Keratinocyte (primary cell): ENCODE data around the gene VTI1A. TPM values are rescaled to one million over a fixed set of nuclear protein-coding genes. Genes with fewer than 3 reads are reported as not detected.

Experiments
- DNase-seq: peaks from one replicate; pipeline ENCODE4 v3.0.0-alpha.2; 2011; ENCODE audit warnings: low read depth, missing footprints, low spot score
- FAIRE-seq: peaks from 2 replicates; lab custom pipeline; 2011; peaks lifted over from hg19 to GRCh38; lab: Jason Lieb, UNC
- H2AFZ ChIP-seq: 2 replicates; pipeline ENCODE4 v1.6.0; 2012; ENCODE audit warnings: low read length, control low read depth, inconsistent platforms; ENCODE audit not compliant: control insufficient read depth
- H3K27ac ChIP-seq: 2 replicates; pipeline ENCODE4 v1.5.1; 2011; ENCODE audit warnings: low read length; ENCODE audit not compliant: control insufficient read depth, insufficient read depth
- H3K27me3 ChIP-seq: 3 replicates; pipeline ENCODE4 v1.6.0; 2011; ENCODE audit warnings: low read length; ENCODE audit not compliant: control insufficient read depth, insufficient read depth; ENCODE audit errors: extremely low read depth
- H3K36me3 ChIP-seq, 2 experiments: 2 replicates in 1 of 2; 3 replicates in 1 of 2; pipeline ENCODE4 v1.5.1; 2011; ENCODE audit warnings: low read length in 2 of 2, mild to moderate bottlenecking in 1 of 2; ENCODE audit not compliant: control insufficient read depth in 2 of 2, insufficient read depth in 2 of 2; ENCODE audit errors: extremely low read depth in 1 of 2
- H3K4me1 ChIP-seq: 3 replicates; pipeline ENCODE4 v1.5.1; 2011; ENCODE audit warnings: low read length; ENCODE audit not compliant: control insufficient read depth, insufficient read depth; ENCODE audit errors: extremely low read depth
- H3K4me2 ChIP-seq: 3 replicates; pipeline ENCODE4 v1.6.0; 2011; ENCODE audit warnings: low read depth, low read length; ENCODE audit not compliant: control insufficient read depth, insufficient read depth; ENCODE audit errors: extremely low read depth
- H3K4me3 ChIP-seq, 3 experiments: fragments of 200-600 bp in 1 of 3; sonication (generic) in 1 of 3; 2 replicates in 2 of 3; 3 replicates in 1 of 3; pipeline ENCODE4 v1.5.1; 2011 to 2016; ENCODE audit warnings: low read length in 3 of 3, mild to moderate bottlenecking in 3 of 3, control low read depth in 2 of 3, inconsistent platforms in 1 of 3, low read depth in 1 of 3, mixed read lengths in 1 of 3, mixed run types in 1 of 3, moderate library complexity in 1 of 3; ENCODE audit not compliant: control insufficient read depth in 2 of 3, insufficient read depth in 2 of 3; ENCODE audit errors: extremely low read depth in 1 of 3
- H3K79me2 ChIP-seq: 2 replicates; pipeline ENCODE4 v1.6.0; 2012; ENCODE audit warnings: low read length; ENCODE audit not compliant: control insufficient read depth, insufficient read depth
- H3K9ac ChIP-seq: 3 replicates; pipeline ENCODE4 v1.6.0; 2011; ENCODE audit warnings: low read length; ENCODE audit not compliant: control insufficient read depth, insufficient read depth; ENCODE audit errors: extremely low read depth
- H3K9me1 ChIP-seq: 3 replicates; pipeline ENCODE4 v1.6.0; 2011; ENCODE audit warnings: low read length; ENCODE audit not compliant: control insufficient read depth, insufficient read depth; ENCODE audit errors: extremely low read depth
- H3K9me3 ChIP-seq: 2 replicates; pipeline ENCODE4 v1.5.1; 2012; ENCODE audit warnings: low read depth, low read length; ENCODE audit not compliant: control insufficient read depth
- H4K20me1 ChIP-seq: 3 replicates; pipeline ENCODE4 v1.6.0; 2011; ENCODE audit warnings: low read length; ENCODE audit not compliant: control insufficient read depth, insufficient read depth; ENCODE audit errors: extremely low read depth
- CTCF ChIP-seq, 3 experiments: IDR thresholded peaks in 1 of 3; conservative IDR thresholded peaks in 1 of 3; optimal IDR thresholded peaks in 1 of 3; 2 replicates in 2 of 3; 3 replicates in 1 of 3; pipeline versions ENCODE3 to v1.5.1; 2011; ENCODE audit warnings: low read length in 3 of 3, mild to moderate bottlenecking in 3 of 3, moderate library complexity in 2 of 3, control low read depth in 1 of 3, inconsistent platforms in 1 of 3; ENCODE audit not compliant: insufficient read depth in 2 of 3; ENCODE audit errors: extremely low read depth in 1 of 3
- EZH2 ChIP-seq: IDR thresholded peaks from one replicate; pipeline ENCODE4 v1.6.1; 2012; ENCODE audit warnings: inconsistent platforms, mild to moderate bottlenecking, low read length, moderate library complexity
- dilution Hi-C: fragments of 300-500 bp; cut with MboI; formaldehyde crosslinking; loops from one replicate; pipeline ENCODE4 v1.7.0; 2020; ENCODE audit warnings: low sequenced_read_pairs; ENCODE audit not compliant: extremely low pct_ligation_motif_present
- polyA plus RNA-seq, 5 experiments: library from polyadenylated mRNA; depleted of rRNA in 3 of 5; stranded (reverse) in 3 of 5; stranded (forward) in 1 of 5; unstranded in 1 of 5; fragments of >200 nt; gene quantifications; 1 replicate in 1 of 5; 2 replicates in 3 of 5; 3 replicates in 1 of 5; pipeline versions ENCODE4 v1.2.1 to v1.2.3, GENCODE V29; 2011 to 2012; ENCODE audit warnings: missing spikeins in 2 of 5, low read depth in 1 of 5, low replicate concordance in 1 of 5

The VTI1A gene
- polyA plus RNA-seq, 1 donor (not counting 4 experiments of a cell fraction or from before 2014, with no cell fraction given) = 18.5 TPM

- H3K9ac ChIP-seq = no peak overlapping the region
- no peak for DNase-seq
- no peak overlapping the region for H3K4me2 ChIP-seq
- H2AFZ ChIP-seq = no peak overlapping the region
- no peak overlapping the region for H3K4me3 ChIP-seq
- H3K9me3 ChIP-seq = no peaks in the 10 kb centered on the region
- H3K9me1 ChIP-seq = no peaks in the 10 kb centered on the region
- H3K79me2 ChIP-seq = no peaks in the 10 kb centered on the region
- TF ChIP-seq EZH2 (no peak), CTCF (optimal IDR thresholded peaks at IDR 0.05 in 1 of 3, IDR thresholded peaks at IDR 0.05 in 1 of 3, conservative IDR thresholded peaks at IDR 0.05 in 1 of 3; ENCODE audit: extremely low read depth in 1 of 3, insufficient read depth in 2 of 3, low read length in 3 of 3) (no peak)
- H3K36me3 ChIP-seq = no peaks in the 10 kb centered on the region
- H4K20me1 ChIP-seq = no peaks in the 10 kb centered on the region
- FAIRE-seq = no peak
- no peak overlapping the region for H3K27ac ChIP-seq
- dilution Hi-C loops = no loop called here
- no peaks in the 10 kb centered on the region for H3K4me1 ChIP-seq
- H3K27me3 ChIP-seq = no peaks in the 10 kb centered on the region
Observed at GRCh38 chr10:112601214-112602090, 154.4 kb downstream of the VTI1A start.

- Histone ChIP-seq H3K9me3 (no peaks in the 10 kb centered on the region), H3K4me1 (no peaks in the 10 kb centered on the region), H3K9me1 (no peaks in the 10 kb centered on the region), H3K27ac (no peak overlapping the region), H3K36me3 (no peaks in the 10 kb centered on the region), H2AFZ (no peak overlapping the region), H4K20me1 (no peaks in the 10 kb centered on the region), H3K4me2 (no peak overlapping the region), H3K4me3 (no peak overlapping the region), H3K9ac (no peak overlapping the region), H3K79me2 (no peaks in the 10 kb centered on the region), H3K27me3 (no peaks in the 10 kb centered on the region)
- FAIRE-seq (no peak), DNase-seq (no peak)
- TF ChIP-seq CTCF (optimal IDR thresholded peaks at IDR 0.05 in 1 of 3, IDR thresholded peaks at IDR 0.05 in 1 of 3, conservative IDR thresholded peaks at IDR 0.05 in 1 of 3; ENCODE audit: extremely low read depth in 1 of 3, insufficient read depth in 2 of 3, low read length in 3 of 3) (no peak), EZH2 (no peak)
- dilution Hi-C loops = no loop called here
Observed at GRCh38 chr10:112603062-112603461, 156.0 kb downstream of the VTI1A start.
